ENCODE measurements around the gene FAM131A. TPM values are rescaled to one million over a fixed set of nuclear protein-coding genes. Genes with fewer than 3 reads are reported as not detected.
A peak's percentile ranks its signal among the peaks of the same experiment; 100 is the strongest.

FAM131A gene
- total RNA-seq, 6 donors from 2014 or later: 14.8 to 52.7 (median 25.2) TPM

GRCh38 chr3:184291738-184292445 is 45.5 kb upstream of the FAM131A start:
- WGBS, 2 donors: 86 to 90% methylated on average over 11 to 21 of the region's 21 CpGs
- TF ChIP-seq CTCF (IDR thresholded peaks at IDR 0.05): no peak
- no peak for TF ChIP-seq EP300 (IDR thresholded peaks at IDR 0.05)
- TF ChIP-seq POLR2AphosphoS5 (IDR thresholded peaks at IDR 0.05): no peak
- no peak for TF ChIP-seq POLR2A (IDR thresholded peaks at IDR 0.05)
- no peak overlapping the region for H3K27ac ChIP-seq
- no peaks in the 10 kb centered on the region for H3K9me3 ChIP-seq
- H3K4me3 ChIP-seq: no peak overlapping the region
- H3K4me1 ChIP-seq: no peaks in the 10 kb centered on the region
- H3K27me3 ChIP-seq: no peaks in the 10 kb centered on the region
- H3K36me3 ChIP-seq: no peaks in the 10 kb centered on the region
- ATAC-seq (ENCODE audit: low FRiP score in 2 of 2): peak in 1 of 2 donors; percentile 12
- DNase-seq: no peak

- H3K4me1 ChIP-seq: peaks cover 12 to 20% (median 14%) of the 10 kb centered on the region in 4 donors
- no peak overlapping the region for H3K4me3 ChIP-seq
- no peak for DNase-seq
- H3K36me3 ChIP-seq: peaks cover 0 to 7% (median 5%) of the 10 kb centered on the region in 4 donors
- H3K9me3 ChIP-seq: no peaks in the 10 kb centered on the region
- 59 to 73% methylated on average over 3 of the region's 3 CpGs for WGBS, 2 donors
- H3K27me3 ChIP-seq: no peaks in the 10 kb centered on the region
- H3K27ac ChIP-seq: no peak overlapping the region
- ATAC-seq (ENCODE audit: low FRiP score in 2 of 2): no peak
- TF ChIP-seq CTCF (IDR thresholded peaks at IDR 0.05) (no peak), EP300 (IDR thresholded peaks at IDR 0.05) (no peak)
Measured at GRCh38 chr3:184295771-184296170, 41.6 kb upstream of the FAM131A start.

GRCh38 chr3:184296616-184297015 is 40.8 kb upstream of the FAM131A start:
- H3K4me1 ChIP-seq: peaks cover 12 to 21% (median 16%) of the 10 kb centered on the region in 4 donors

GRCh38 chr3:184298759-184299487 is 38.5 kb upstream of the FAM131A start, which contains the start of gene PSMD2:
TSS of gene PSMD2 (plus strand) at chr3:184299241. CDS start at chr3:184299267, 26 bp downstream.
- peak in 3 of 4 donors; percentile 53 to 92 (median 61) for TF ChIP-seq POLR2A (IDR thresholded peaks at IDR 0.05)
- peak in 4 of 6 experiments; percentile 8 to 37 (median 30) for TF ChIP-seq CTCF (IDR thresholded peaks at IDR 0.05)
- peak in 1 of 4 donors; percentile 59 for TF ChIP-seq EP300 (IDR thresholded peaks at IDR 0.05)
- TF ChIP-seq POLR2AphosphoS5 (IDR thresholded peaks at IDR 0.05): peak; percentile 85 to 93
- Histone ChIP-seq H3K36me3 (peaks cover 23 to 39% (median 34%) of the 10 kb centered on the region in 4 donors), H3K27ac (peak within 1 kb of the TSS; percentile 75 to 89 (median 85)), H3K27me3 (no peaks in the 10 kb centered on the region), H3K4me1 (peaks cover 12 to 21% (median 16%) of the 10 kb centered on the region in 4 donors), H3K9me3 (no peaks in the 10 kb centered on the region), H3K4me3 (peak within 1 kb of the TSS; percentile 54 to 97 (median 68))
- WGBS, 2 donors: 0 to 2% methylated on average over 28 to 51 of the region's 78 CpGs
- ATAC-seq (ENCODE audit: low FRiP score in 2 of 2) (peak; percentile 99 to 100), DNase-seq (peak; percentile 98 to 100)

More at GRCh38 chr3:184296616-184297015, 40.8 kb upstream of the FAM131A start:
- Histone ChIP-seq H3K27me3 (no peaks in the 10 kb centered on the region), H3K27ac (no peak overlapping the region), H3K9me3 (no peaks in the 10 kb centered on the region), H3K4me3 (no peak overlapping the region), H3K36me3 (peaks cover 5 to 16% (median 11%) of the 10 kb centered on the region in 4 donors)
- DNase-seq (no peak), ATAC-seq (ENCODE audit: low FRiP score in 2 of 2) (no peak)
- WGBS, 2 donors: 75 to 84% methylated on average over 7 of the region's 7 CpGs
- no peak for TF ChIP-seq EP300 (IDR thresholded peaks at IDR 0.05)
- TF ChIP-seq CTCF (IDR thresholded peaks at IDR 0.05): no peak
- TF ChIP-seq POLR2A (IDR thresholded peaks at IDR 0.05): no peak
- TF ChIP-seq POLR2AphosphoS5 (IDR thresholded peaks at IDR 0.05): no peak

All from upper lobe of left lung (tissue), 6 donors.